Measurements from ENCODE around the gene NOA1. TPM values are rescaled to one million over a fixed set of nuclear protein-coding genes. Genes with fewer than 3 reads are reported as not detected.
"Not testable (repeated sequence)": the region's sequence is repeated elsewhere in the genome, so short reads cannot be mapped to it uniquely, and the experiment has no call there.

NOA1 gene
- total and polyA plus RNA-seq, 8 donors: 11.3 to 23.7 (median 23.2) TPM

GRCh38 chr4:56940971-56941370, 36.4 kb downstream of the NOA1 start:
- intact Hi-C loops (cut with DNase I): no loop called here
- no peak for TF ChIP-seq CTCF (IDR thresholded peaks at IDR 0.05)
- H3K36me3 ChIP-seq: peaks cover 0 to 26% of the 10 kb centered on the region in 2 donors
- no peaks in the 10 kb centered on the region for H3K27me3 ChIP-seq
- no peak overlapping the region for H3K4me3 ChIP-seq
- DNase-seq (no peak), ATAC-seq (no peak)
- no peaks in the 10 kb centered on the region for H3K9me3 ChIP-seq
- no peak overlapping the region for H3K27ac ChIP-seq
- H3K4me1 ChIP-seq: no peaks in the 10 kb centered on the region

GRCh38 chr4:56940403-56940802, 37.0 kb downstream of the NOA1 start:
- no peak overlapping the region for H3K27ac ChIP-seq
- no peak for ATAC-seq
- peaks cover 0 to 26% of the 10 kb centered on the region in 2 donors for H3K36me3 ChIP-seq
- no peak for TF ChIP-seq CTCF (IDR thresholded peaks at IDR 0.05)
- intact Hi-C loops (cut with DNase I): no loop called here
- H3K9me3 ChIP-seq: no peaks in the 10 kb centered on the region
- no peaks in the 10 kb centered on the region for H3K4me1 ChIP-seq
- no peaks in the 10 kb centered on the region for H3K27me3 ChIP-seq
- no peak overlapping the region for H3K4me3 ChIP-seq
- no peak for DNase-seq

- DNase-seq; ATAC-seq; intact Hi-C loops (cut with DNase I); H3K27me3 ChIP-seq; H3K9me3 ChIP-seq; H3K27ac ChIP-seq; H3K4me3 ChIP-seq; H3K4me1 ChIP-seq: not testable (repeated sequence)
- H3K36me3 ChIP-seq: peaks cover 0 to 26% of the 10 kb centered on the region in 2 donors
These were observed 37.6 kb downstream of the NOA1 start for GRCh38 chr4:56939826-56940225.

GRCh38 chr4:56937262-56937661, 40.1 kb downstream of the NOA1 start:
- Histone ChIP-seq H3K4me1 (no peaks in the 10 kb centered on the region), H3K4me3 (no peak overlapping the region), H3K27ac (no peak overlapping the region), H3K27me3 (no peaks in the 10 kb centered on the region), H3K9me3 (no peaks in the 10 kb centered on the region), H3K36me3 (peaks cover 0 to 26% of the 10 kb centered on the region in 2 donors)
- intact Hi-C loops (cut with DNase I): no loop called here
- DNase-seq (no peak), ATAC-seq (no peak)
- TF ChIP-seq CTCF (IDR thresholded peaks at IDR 0.05): no peak

- no peaks in the 10 kb centered on the region for H3K27me3 ChIP-seq
- H3K36me3 ChIP-seq: peaks cover 0 to 43% of the 10 kb centered on the region in 2 donors
- TF ChIP-seq CTCF (IDR thresholded peaks at IDR 0.05): no peak
- intact Hi-C loops (cut with DNase I): no loop called here
- H3K27ac ChIP-seq: no peak overlapping the region
- no peak overlapping the region for H3K4me3 ChIP-seq
- no peaks in the 10 kb centered on the region for H3K4me1 ChIP-seq
- no peak for DNase-seq
- ATAC-seq: no peak
- H3K9me3 ChIP-seq: no peaks in the 10 kb centered on the region
These were observed 45.5 kb downstream of the NOA1 start for GRCh38 chr4:56931924-56932323.

GRCh38 chr4:56930638-56931037, 46.8 kb downstream of the NOA1 start:
- DNase-seq: no peak
- TF ChIP-seq CTCF (IDR thresholded peaks at IDR 0.05): no peak
- H3K27me3 ChIP-seq: no peaks in the 10 kb centered on the region
- peaks cover 0 to 46% of the 10 kb centered on the region in 2 donors for H3K36me3 ChIP-seq
- H3K27ac ChIP-seq: no peak overlapping the region
- H3K4me1 ChIP-seq: no peaks in the 10 kb centered on the region
- H3K9me3 ChIP-seq: no peaks in the 10 kb centered on the region
- H3K4me3 ChIP-seq: no peak overlapping the region
- no peak for ATAC-seq
- intact Hi-C loops (cut with DNase I): no loop called here

Measured in left lung (tissue), 10 donors.